ENCODE results near the gene TMBIM1.

The TMBIM1 gene

DNA sequence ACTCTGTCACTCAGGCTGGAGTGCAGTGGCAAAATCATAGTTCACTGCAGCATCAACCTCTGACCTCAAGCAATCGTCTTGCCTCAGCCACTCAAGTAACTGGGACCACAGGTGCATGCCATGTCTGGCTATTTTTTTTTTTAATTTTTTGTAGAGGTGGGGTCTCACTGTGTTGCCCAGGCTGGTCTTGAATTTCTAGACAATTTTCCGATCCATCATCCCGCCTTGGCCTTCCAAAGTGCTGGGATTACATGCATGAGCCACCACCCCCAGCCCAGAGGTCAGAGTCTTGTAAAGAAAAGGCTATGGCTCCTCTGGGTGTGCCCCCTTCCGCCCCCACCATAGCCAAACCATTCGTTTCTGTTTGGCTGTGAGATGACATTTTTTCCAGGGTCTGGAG lies 13.1 kb upstream of the TMBIM1 start:
- Histone ChIP-seq H3K9ac (ENCODE audit: low read length) (no peak overlapping the region), H3K27me3 (ENCODE audit: insufficient read depth, low read length) (no peaks in the 10 kb centered on the region), H2AFZ (ENCODE audit: low read length) (no peak overlapping the region), H3K79me2 (ENCODE audit: insufficient read depth, low read length) (no peaks in the 10 kb centered on the region), H3K9me2 (ENCODE audit: low read depth, low read length) (no peaks in the 10 kb centered on the region), H3F3A (ENCODE audit: insufficient read depth, low read length) (no peaks in the 10 kb centered on the region), H3K9me3 (ENCODE audit: low read length) (no peaks in the 10 kb centered on the region), H3K4me1 (ENCODE audit: insufficient read depth, low read length, severe bottlenecking) (peaks cover 5% of the 10 kb centered on the region), H3K4me3 (ENCODE audit: low read depth, low read length, poor library complexity, severe bottlenecking) (no peak overlapping the region), H3K4me2 (ENCODE audit: low read length) (no peak overlapping the region), H4K20me1 (ENCODE audit: insufficient read depth, low read length) (no peaks in the 10 kb centered on the region), H3K27ac (ENCODE audit: low read depth, low read length, poor library complexity, severe bottlenecking) (no peak overlapping the region), H3K36me3 (ENCODE audit: insufficient read depth, low read length) (no peaks in the 10 kb centered on the region)
- no peak for TF ChIP-seq EZH2 (IDR thresholded peaks at IDR 0.05; ENCODE audit: borderline replicate concordance, low read length)
- TF ChIP-seq, protein P1, sequence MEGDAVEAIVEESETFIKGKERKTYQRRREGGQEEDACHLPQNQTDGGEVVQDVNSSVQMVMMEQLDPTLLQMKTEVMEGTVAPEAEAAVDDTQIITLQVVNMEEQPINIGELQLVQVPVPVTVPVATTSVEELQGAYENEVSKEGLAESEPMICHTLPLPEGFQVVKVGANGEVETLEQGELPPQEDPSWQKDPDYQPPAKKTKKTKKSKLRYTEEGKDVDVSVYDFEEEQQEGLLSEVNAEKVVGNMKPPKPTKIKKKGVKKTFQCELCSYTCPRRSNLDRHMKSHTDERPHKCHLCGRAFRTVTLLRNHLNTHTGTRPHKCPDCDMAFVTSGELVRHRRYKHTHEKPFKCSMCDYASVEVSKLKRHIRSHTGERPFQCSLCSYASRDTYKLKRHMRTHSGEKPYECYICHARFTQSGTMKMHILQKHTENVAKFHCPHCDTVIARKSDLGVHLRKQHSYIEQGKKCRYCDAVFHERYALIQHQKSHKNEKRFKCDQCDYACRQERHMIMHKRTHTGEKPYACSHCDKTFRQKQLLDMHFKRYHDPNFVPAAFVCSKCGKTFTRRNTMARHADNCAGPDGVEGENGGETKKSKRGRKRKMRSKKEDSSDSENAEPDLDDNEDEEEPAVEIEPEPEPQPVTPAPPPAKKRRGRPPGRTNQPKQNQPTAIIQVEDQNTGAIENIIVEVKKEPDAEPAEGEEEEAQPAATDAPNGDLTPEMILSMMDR (IDR thresholded peaks at IDR 0.05; ENCODE audit: low read length): no peak

- TF ChIP-seq, protein P1 (IDR thresholded peaks at IDR 0.05; ENCODE audit: low read length): peak; percentile 94
- TF ChIP-seq EZH2 (IDR thresholded peaks at IDR 0.05; ENCODE audit: borderline replicate concordance, low read length): no peak
Measured at GRCh38 chr2:218301176-218301819, 9.0 kb upstream of the TMBIM1 start.

DNA sequence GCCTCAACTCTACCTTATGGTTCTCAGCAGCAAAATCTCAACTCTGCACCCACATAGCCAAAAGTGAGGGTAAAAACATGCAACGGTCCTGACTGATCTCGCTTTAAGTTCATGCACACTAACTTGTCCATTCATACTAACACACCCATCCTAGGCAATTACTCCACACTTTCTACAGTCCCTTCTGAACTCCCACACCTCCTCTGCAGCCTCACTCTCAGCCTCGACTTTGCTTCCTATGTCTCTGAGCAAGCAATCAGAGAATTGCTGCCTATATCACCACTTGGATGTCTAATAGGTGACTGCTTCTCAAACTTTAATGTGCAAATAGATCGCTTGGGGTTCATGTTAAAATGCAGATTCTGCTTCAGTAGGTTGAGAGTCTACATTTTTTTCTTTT lies 7.8 kb upstream of the TMBIM1 start:
- Histone ChIP-seq H3K27me3 (ENCODE audit: insufficient read depth, low read length) (no peaks in the 10 kb centered on the region), H3K9ac (ENCODE audit: low read length) (no peak overlapping the region), H3K9me2 (ENCODE audit: low read depth, low read length) (no peaks in the 10 kb centered on the region), H3K79me2 (ENCODE audit: insufficient read depth, low read length) (no peaks in the 10 kb centered on the region), H3K4me3 (ENCODE audit: low read depth, low read length, poor library complexity, severe bottlenecking) (no peak overlapping the region), H2AFZ (ENCODE audit: low read length) (no peak overlapping the region), H4K20me1 (ENCODE audit: insufficient read depth, low read length) (no peaks in the 10 kb centered on the region), H3K9me3 (ENCODE audit: low read length) (no peaks in the 10 kb centered on the region), H3K4me2 (ENCODE audit: low read length) (no peak overlapping the region), H3K4me1 (ENCODE audit: insufficient read depth, low read length, severe bottlenecking) (peaks cover 3% of the 10 kb centered on the region), H3K36me3 (ENCODE audit: insufficient read depth, low read length) (no peaks in the 10 kb centered on the region), H3F3A (ENCODE audit: insufficient read depth, low read length) (no peaks in the 10 kb centered on the region), H3K27ac (ENCODE audit: low read depth, low read length, poor library complexity, severe bottlenecking) (no peak overlapping the region)
- TF ChIP-seq, protein P1 (IDR thresholded peaks at IDR 0.05; ENCODE audit: low read length): no peak
- no peak for TF ChIP-seq EZH2 (IDR thresholded peaks at IDR 0.05; ENCODE audit: borderline replicate concordance, low read length)

More at GRCh38 chr2:218301176-218301819, 9.0 kb upstream of the TMBIM1 start:
- Histone ChIP-seq H3K4me2 (ENCODE audit: low read length) (no peak overlapping the region), H3K4me1 (ENCODE audit: insufficient read depth, low read length, severe bottlenecking) (peaks cover 4% of the 10 kb centered on the region), H3K9me3 (ENCODE audit: low read length) (no peaks in the 10 kb centered on the region), H3K27ac (ENCODE audit: low read depth, low read length, poor library complexity, severe bottlenecking) (no peak overlapping the region), H3K79me2 (ENCODE audit: insufficient read depth, low read length) (no peaks in the 10 kb centered on the region), H3K9me2 (ENCODE audit: low read depth, low read length) (no peaks in the 10 kb centered on the region), H3K27me3 (ENCODE audit: insufficient read depth, low read length) (no peaks in the 10 kb centered on the region), H3K36me3 (ENCODE audit: insufficient read depth, low read length) (no peaks in the 10 kb centered on the region), H4K20me1 (ENCODE audit: insufficient read depth, low read length) (no peaks in the 10 kb centered on the region), H3F3A (ENCODE audit: insufficient read depth, low read length) (no peaks in the 10 kb centered on the region), H3K4me3 (ENCODE audit: low read depth, low read length, poor library complexity, severe bottlenecking) (no peak overlapping the region), H2AFZ (ENCODE audit: low read length) (no peak overlapping the region), H3K9ac (ENCODE audit: low read length) (no peak overlapping the region)
